ENCODE data around the gene SLC16A5. TPM values are rescaled to one million over a fixed set of nuclear protein-coding genes. Genes with fewer than 3 reads are reported as not detected.
"Not testable (repeated sequence)": the region's sequence is repeated elsewhere in the genome, so short reads cannot be mapped to it uniquely, and the experiment has no call there.

Gene SLC16A5, protein sequence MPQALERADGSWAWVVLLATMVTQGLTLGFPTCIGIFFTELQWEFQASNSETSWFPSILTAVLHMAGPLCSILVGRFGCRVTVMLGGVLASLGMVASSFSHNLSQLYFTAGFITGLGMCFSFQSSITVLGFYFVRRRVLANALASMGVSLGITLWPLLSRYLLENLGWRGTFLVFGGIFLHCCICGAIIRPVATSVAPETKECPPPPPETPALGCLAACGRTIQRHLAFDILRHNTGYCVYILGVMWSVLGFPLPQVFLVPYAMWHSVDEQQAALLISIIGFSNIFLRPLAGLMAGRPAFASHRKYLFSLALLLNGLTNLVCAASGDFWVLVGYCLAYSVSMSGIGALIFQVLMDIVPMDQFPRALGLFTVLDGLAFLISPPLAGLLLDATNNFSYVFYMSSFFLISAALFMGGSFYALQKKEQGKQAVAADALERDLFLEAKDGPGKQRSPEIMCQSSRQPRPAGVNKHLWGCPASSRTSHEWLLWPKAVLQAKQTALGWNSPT
- 1 to 10 TPM; 4.0 to 6.9 (median 5.2) TPM for total RNA-seq

DNA sequence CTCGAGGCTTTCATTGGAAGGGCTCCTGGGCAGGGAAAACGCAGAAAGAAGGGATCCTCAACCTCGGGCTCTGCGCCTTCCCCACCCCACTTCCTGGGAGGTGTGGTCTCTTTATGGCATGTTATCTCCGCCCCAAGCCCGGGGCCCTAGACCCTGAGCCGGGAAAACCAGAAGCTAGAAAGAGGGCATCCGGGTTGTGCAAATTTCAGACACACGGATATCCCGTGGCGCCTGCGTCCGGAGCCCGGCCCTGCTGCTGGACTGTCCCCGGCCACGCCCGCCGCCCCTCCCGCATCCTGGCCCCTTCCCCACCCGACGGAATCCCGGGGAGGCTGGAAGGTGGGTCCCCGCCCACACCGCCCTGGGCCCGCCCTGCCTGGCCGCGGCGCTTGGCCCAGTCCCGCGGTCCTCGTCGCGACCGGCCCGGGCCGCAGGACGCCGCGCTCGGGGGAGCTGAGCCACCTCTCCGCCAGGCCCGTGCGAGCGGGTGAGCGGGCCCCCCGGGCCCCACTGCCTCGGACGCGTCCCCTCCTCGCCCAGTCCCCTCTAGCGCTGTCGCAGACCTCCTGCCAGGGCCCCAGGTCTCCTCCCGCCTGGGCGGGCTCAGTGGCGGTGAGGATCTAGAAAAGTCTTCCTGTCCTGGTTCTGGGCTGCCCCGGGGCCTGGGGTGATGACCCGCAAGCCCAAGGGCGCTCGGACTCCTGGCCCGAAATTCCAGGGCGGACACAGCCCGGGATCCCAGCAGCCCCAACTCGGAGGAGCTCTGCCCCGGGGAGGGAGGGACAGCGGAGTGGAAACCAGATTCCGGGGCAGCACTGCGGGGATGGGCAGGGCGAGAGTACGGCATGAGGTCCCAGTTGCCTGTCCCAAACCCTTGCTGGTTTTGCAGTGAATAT lies at the start of gene SLC16A5:
Gene SLC16A5, plus strand, starts transcription at position 397 of the 896 bp plus-strand sequence. CDS start 5,683 bp downstream, outside the sequence.
- H3K36me3 ChIP-seq: no peaks in the 10 kb centered on the region
- H3K27me3 ChIP-seq: peaks cover 12% of the 10 kb centered on the region
- peak within 1 kb of the TSS; percentile 22 to 86 (median 76) for H3K27ac ChIP-seq
- WGBS, 2 donors (ENCODE audit: low coverage in 1 of 2): 0% methylated on average over 1 of the region's 69 CpGs; no CpG with 5 or more reads in 1 of the 2 donors
- peak; percentile 92 for ATAC-seq
- TF ChIP-seq POLR2A (IDR thresholded peaks at IDR 0.05) (peak in 1 of 2 donors; percentile 30), POLR2AphosphoS5 (IDR thresholded peaks at IDR 0.05) (peak; percentile 16), EP300 (IDR thresholded peaks at IDR 0.05) (no peak)
- peaks cover 0 to 42% (median 16%) of the 10 kb centered on the region in 3 donors for H3K4me1 ChIP-seq
- no peaks in the 10 kb centered on the region for H3K9me3 ChIP-seq
- H3K4me3 ChIP-seq: peak within 1 kb of the TSS; percentile 41 to 60

DNA sequence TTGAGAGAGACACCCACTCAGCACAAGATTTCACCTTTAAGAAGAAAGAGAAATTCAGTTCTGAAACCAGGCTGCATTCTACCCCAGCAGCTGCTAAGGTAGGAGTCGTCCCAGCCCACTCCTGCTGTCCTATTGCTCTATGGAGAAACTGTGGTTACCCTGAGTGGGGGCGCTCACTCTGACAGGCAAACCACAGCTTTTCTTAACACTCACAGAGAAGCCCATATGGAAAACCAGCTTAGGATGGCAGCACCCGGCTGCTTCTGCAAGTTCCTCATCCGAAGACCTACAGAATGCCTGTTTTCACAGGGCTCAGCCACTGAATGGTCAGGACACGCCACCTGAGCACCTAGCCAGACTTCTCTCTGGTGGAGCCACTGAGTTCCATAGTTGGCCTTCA lies 48.5 kb upstream of the SLC16A5 start:
- no peak overlapping the region for H3K4me3 ChIP-seq
- no peak for ATAC-seq
- TF ChIP-seq, protein P1, sequence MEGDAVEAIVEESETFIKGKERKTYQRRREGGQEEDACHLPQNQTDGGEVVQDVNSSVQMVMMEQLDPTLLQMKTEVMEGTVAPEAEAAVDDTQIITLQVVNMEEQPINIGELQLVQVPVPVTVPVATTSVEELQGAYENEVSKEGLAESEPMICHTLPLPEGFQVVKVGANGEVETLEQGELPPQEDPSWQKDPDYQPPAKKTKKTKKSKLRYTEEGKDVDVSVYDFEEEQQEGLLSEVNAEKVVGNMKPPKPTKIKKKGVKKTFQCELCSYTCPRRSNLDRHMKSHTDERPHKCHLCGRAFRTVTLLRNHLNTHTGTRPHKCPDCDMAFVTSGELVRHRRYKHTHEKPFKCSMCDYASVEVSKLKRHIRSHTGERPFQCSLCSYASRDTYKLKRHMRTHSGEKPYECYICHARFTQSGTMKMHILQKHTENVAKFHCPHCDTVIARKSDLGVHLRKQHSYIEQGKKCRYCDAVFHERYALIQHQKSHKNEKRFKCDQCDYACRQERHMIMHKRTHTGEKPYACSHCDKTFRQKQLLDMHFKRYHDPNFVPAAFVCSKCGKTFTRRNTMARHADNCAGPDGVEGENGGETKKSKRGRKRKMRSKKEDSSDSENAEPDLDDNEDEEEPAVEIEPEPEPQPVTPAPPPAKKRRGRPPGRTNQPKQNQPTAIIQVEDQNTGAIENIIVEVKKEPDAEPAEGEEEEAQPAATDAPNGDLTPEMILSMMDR (IDR thresholded peaks at IDR 0.05): no peak
- no peak for TF ChIP-seq EP300 (IDR thresholded peaks at IDR 0.05)
- no peak for TF ChIP-seq POLR2A (IDR thresholded peaks at IDR 0.05)
- no peak for TF ChIP-seq POLR2AphosphoS5 (IDR thresholded peaks at IDR 0.05)
- peaks cover 0 to 34% (median 14%) of the 10 kb centered on the region in 3 donors for H3K4me1 ChIP-seq
- no peaks in the 10 kb centered on the region for H3K27me3 ChIP-seq
- 60% methylated on average over 1 of the region's 5 CpGs; no CpG with 5 or more reads in 1 of the 2 donors for WGBS, 2 donors (ENCODE audit: low coverage in 1 of 2)
- H3K27ac ChIP-seq: no peak overlapping the region
- peaks cover 0 to 51% of the 10 kb centered on the region in 2 donors for H3K36me3 ChIP-seq
- H3K9me3 ChIP-seq: no peaks in the 10 kb centered on the region

DNA sequence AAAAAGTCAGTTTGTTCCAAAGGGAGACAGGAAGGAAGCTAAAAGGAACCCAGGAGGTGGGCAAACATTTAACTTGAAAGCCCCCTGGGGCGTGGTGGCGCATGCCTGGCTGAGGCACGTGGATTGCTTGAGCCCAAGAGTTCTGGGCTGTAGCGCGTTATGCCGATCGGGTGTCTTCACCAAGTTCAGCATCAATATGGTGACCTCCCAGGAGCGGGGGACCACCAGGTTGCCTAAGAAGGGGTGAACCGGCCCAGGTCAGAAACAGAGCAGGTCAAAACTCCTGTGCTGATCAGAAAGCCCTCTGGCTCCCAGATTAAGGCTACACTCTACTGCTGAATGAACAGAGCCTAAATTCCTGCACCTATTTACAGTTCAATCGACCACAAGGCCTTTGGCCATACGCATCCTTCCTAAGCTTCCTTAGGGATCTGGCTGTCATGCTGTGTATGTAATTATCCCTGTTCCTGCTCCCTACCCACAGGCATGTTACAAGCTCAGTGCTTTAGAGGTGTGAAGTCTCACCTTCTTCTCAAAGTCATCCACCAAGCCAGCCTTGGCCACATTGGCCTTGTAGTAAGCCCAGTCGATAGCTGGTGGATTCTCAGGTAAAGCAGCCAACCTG lies 46.0 kb upstream of the SLC16A5 start:
- peaks cover 0 to 51% of the 10 kb centered on the region in 2 donors for H3K36me3 ChIP-seq
- no peaks in the 10 kb centered on the region for H3K27me3 ChIP-seq
- 50 to 80% methylated on average over 2 to 10 of the region's 12 CpGs for WGBS, 2 donors (ENCODE audit: low coverage in 1 of 2)
- H3K27ac ChIP-seq: no peak overlapping the region
- H3K9me3 ChIP-seq: no peaks in the 10 kb centered on the region
- H3K4me3 ChIP-seq: no peak overlapping the region
- TF ChIP-seq POLR2AphosphoS5 (IDR thresholded peaks at IDR 0.05): no peak
- TF ChIP-seq POLR2A (IDR thresholded peaks at IDR 0.05): no peak
- TF ChIP-seq EP300 (IDR thresholded peaks at IDR 0.05): no peak
- TF ChIP-seq, protein P1 (IDR thresholded peaks at IDR 0.05): no peak
- ATAC-seq: no peak
- H3K4me1 ChIP-seq: peaks cover 0 to 29% (median 6%) of the 10 kb centered on the region in 3 donors

DNA sequence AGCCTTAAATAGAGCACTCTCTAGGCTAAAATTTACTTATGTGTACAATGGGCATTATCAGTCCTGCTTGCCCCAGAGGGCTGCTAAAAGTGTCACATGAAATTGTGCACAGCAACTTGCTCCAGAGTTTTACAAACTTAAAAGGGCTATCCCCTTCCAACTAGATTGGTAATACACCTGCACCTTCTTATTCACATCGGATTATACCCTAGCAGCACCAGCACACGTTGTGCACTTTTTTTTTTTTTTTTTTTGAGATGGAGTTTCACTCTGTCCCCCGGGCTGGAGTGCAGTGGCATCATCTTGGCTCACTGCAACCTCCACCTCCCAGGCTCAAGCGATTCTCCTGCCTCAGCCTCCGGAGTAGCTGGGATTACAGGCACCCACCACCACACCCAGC lies 44.0 kb upstream of the SLC16A5 start:
- H3K4me3 ChIP-seq, ATAC-seq, H3K9me3 ChIP-seq, H3K27ac ChIP-seq, H3K27me3 ChIP-seq: not testable (repeated sequence)
- WGBS, 2 donors (ENCODE audit: low coverage in 1 of 2): 49% methylated on average over 3 of the region's 5 CpGs
- peaks cover 0 to 39% (median 17%) of the 10 kb centered on the region in 3 donors for H3K4me1 ChIP-seq
- H3K36me3 ChIP-seq: peaks cover 0 to 37% of the 10 kb centered on the region in 2 donors

DNA sequence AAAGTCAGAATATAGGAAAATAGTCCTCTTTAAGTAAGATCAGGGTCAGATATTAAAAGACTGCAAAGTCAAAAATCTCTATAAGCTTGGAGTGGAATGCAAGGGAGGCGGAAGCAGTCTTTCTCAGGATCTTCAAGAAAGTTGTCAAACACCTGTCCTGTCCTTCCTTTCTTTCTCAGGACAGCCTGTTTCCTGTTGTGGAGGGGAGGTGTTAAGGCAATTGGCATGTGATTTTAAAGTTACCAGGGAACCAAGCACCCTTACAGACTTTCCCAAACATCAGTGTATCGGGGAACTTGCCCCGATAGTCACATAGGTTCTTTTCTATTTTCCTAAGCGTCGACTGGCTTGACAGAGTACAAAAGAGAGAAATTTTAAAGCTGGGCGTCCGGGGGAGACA lies 43.0 kb upstream of the SLC16A5 start:
- peaks cover 0 to 34% of the 10 kb centered on the region in 2 donors for H3K36me3 ChIP-seq
- WGBS, 2 donors (ENCODE audit: low coverage in 1 of 2): 78 to 87% methylated on average over 3 of the region's 7 CpGs
- no peak overlapping the region for H3K27ac ChIP-seq
- H3K27me3 ChIP-seq: no peaks in the 10 kb centered on the region
- H3K9me3 ChIP-seq: no peaks in the 10 kb centered on the region
- ATAC-seq: no peak
- H3K4me3 ChIP-seq: no peak overlapping the region
- peaks cover 0 to 48% (median 21%) of the 10 kb centered on the region in 3 donors for H3K4me1 ChIP-seq
- no peak for TF ChIP-seq POLR2A (IDR thresholded peaks at IDR 0.05)
- no peak for TF ChIP-seq EP300 (IDR thresholded peaks at IDR 0.05)
- TF ChIP-seq POLR2AphosphoS5 (IDR thresholded peaks at IDR 0.05): no peak

DNA sequence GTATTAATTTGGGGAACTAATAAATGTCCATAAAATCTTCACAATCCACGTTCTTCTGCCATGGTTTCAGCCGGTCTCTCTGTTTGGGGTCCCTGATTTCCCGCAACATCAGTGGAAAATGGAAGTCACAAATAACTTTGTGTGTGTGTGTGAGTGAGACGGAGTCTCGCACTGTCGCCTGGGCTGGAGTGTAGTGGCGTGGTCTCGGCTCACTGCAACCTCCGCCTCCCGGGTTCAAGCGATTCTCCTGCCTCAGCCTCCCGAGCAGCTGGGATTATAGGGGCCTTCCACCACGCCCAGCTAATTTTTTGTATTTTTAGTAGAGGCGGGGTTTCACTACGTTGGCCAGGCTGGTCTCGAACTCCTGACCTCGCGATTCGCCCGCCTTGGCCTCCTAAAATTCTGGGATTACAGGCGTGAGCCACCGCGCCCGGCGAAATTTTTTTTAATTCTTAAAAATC lies 41.8 kb upstream of the SLC16A5 start:
- H3K4me3 ChIP-seq: peak overlapping the region; percentile 61 to 92
- H3K27me3 ChIP-seq, ATAC-seq, H3K9me3 ChIP-seq: not testable (repeated sequence)
- WGBS, 2 donors (ENCODE audit: low coverage in 1 of 2): 15 to 26% methylated on average over 8 to 19 of the region's 25 CpGs
- H3K4me1 ChIP-seq: peaks cover 0 to 49% (median 21%) of the 10 kb centered on the region in 3 donors
- H3K27ac ChIP-seq: peak overlapping the region; percentile 90 to 100 (median 98)
- H3K36me3 ChIP-seq: peaks cover 0 to 34% of the 10 kb centered on the region in 2 donors

Data from gastroesophageal sphincter (tissue), 4 donors.